H9 (cell line): ENCODE measurements around the gene HSDL2. TPM values are rescaled to one million over a fixed set of nuclear protein-coding genes. Genes with fewer than 3 reads are reported as not detected.

Source experiments
- DNase-seq: peaks from one replicate; pipeline ENCODE4 v3.0.0-alpha.2; 2017
- H2AFZ ChIP-seq: one replicate; pipeline ENCODE4 v1.6.1; 2013; ENCODE audit warnings: mild to moderate bottlenecking, low read length, control low read depth, moderate library complexity
- H2AK5ac ChIP-seq: 2 replicates; pipeline ENCODE4 v1.6.1; 2013; ENCODE audit warnings: low read length, control low read depth, mixed read lengths; ENCODE audit not compliant: insufficient read length
- H2BK120ac ChIP-seq: one replicate; pipeline ENCODE4 v1.6.1; 2013; ENCODE audit warnings: low read depth, mild to moderate bottlenecking, low read length, control low read depth, inconsistent platforms; ENCODE audit not compliant: poor library complexity, severe bottlenecking
- H2BK12ac ChIP-seq: 2 replicates; pipeline ENCODE4 v1.6.1; 2013; ENCODE audit warnings: low read length, control low read depth, mixed read lengths, low read depth; ENCODE audit not compliant: insufficient read length
- H2BK15ac ChIP-seq: 2 replicates; pipeline ENCODE4 v1.6.1; 2013; ENCODE audit warnings: low read depth, low read length, control low read depth
- H2BK20ac ChIP-seq: one replicate; pipeline ENCODE4 v1.6.1; 2013; ENCODE audit warnings: low read depth, mild to moderate bottlenecking, low read length, control low read depth, inconsistent platforms; ENCODE audit not compliant: poor library complexity, severe bottlenecking
- H2BK5ac ChIP-seq: 2 replicates; pipeline ENCODE4 v1.6.1; 2013; ENCODE audit warnings: low read length, control low read depth, mixed read lengths; ENCODE audit not compliant: insufficient read length
- H3K14ac ChIP-seq: 2 replicates; pipeline ENCODE4 v1.6.1; 2013; ENCODE audit warnings: low read length, control low read depth; ENCODE audit not compliant: insufficient read depth
- H3K18ac ChIP-seq: 2 replicates; pipeline ENCODE4 v1.6.1; 2013; ENCODE audit warnings: low read depth, mild to moderate bottlenecking, mixed read lengths, low read length, control low read depth; ENCODE audit not compliant: insufficient read length
- H3K23ac ChIP-seq: 2 replicates; pipeline ENCODE4 v1.6.1; 2013; ENCODE audit warnings: low read length, control low read depth, mixed read lengths, low read depth; ENCODE audit not compliant: insufficient read length
- H3K23me2 ChIP-seq: 2 replicates; pipeline ENCODE4 v1.6.1; 2013; ENCODE audit warnings: low read depth, mild to moderate bottlenecking, mixed read lengths, low read length, control low read depth; ENCODE audit not compliant: insufficient read length, poor library complexity, severe bottlenecking
- H3K27ac ChIP-seq: 2 replicates; pipeline ENCODE4 v1.5.1; 2013; ENCODE audit warnings: low read length, control low read depth, mixed read lengths, low read depth; ENCODE audit not compliant: insufficient read length
- H3K27me3 ChIP-seq: 2 replicates; pipeline ENCODE4 v1.6.1; 2013; ENCODE audit warnings: low read length, control low read depth, inconsistent platforms; ENCODE audit not compliant: insufficient read depth
- H3K4ac ChIP-seq: 2 replicates; pipeline ENCODE4 v1.6.1; 2013; ENCODE audit warnings: low read depth, mild to moderate bottlenecking, control low read depth, inconsistent platforms, low read length, moderate library complexity
- H3K4me1 ChIP-seq: 2 replicates; pipeline ENCODE4 v1.6.1; 2013; ENCODE audit warnings: low read length, control low read depth, inconsistent platforms; ENCODE audit not compliant: insufficient read depth
- H3K4me2 ChIP-seq: 2 replicates; pipeline ENCODE4 v1.6.1; 2013; ENCODE audit warnings: low read length, control low read depth, mixed read lengths; ENCODE audit not compliant: insufficient read length, insufficient read depth
- H3K56ac ChIP-seq: 2 replicates; pipeline ENCODE4 v1.6.1; 2013; ENCODE audit warnings: low read depth, mild to moderate bottlenecking, mixed read lengths, low read length, control low read depth; ENCODE audit not compliant: insufficient read length
- H3K79me1 ChIP-seq: 2 replicates; pipeline ENCODE4 v1.6.1; 2013; ENCODE audit warnings: low read depth, mild to moderate bottlenecking, moderate library complexity, low read length, control low read depth, inconsistent platforms; ENCODE audit not compliant: insufficient read depth, poor library complexity, severe bottlenecking
- H3K79me2 ChIP-seq: 2 replicates; pipeline ENCODE4 v1.6.1; 2013; ENCODE audit warnings: low read length, control low read depth, inconsistent platforms; ENCODE audit not compliant: insufficient read depth
- H3K9ac ChIP-seq: 2 replicates; pipeline ENCODE4 v1.6.1; 2013; ENCODE audit warnings: low read length, control low read depth, mixed read lengths; ENCODE audit not compliant: insufficient read length; ENCODE audit errors: extremely low read depth
- H3K9me3 ChIP-seq: one replicate; pipeline ENCODE4 v1.6.1; 2013; ENCODE audit warnings: low read depth, low read length, inconsistent platforms; ENCODE audit not compliant: control insufficient read depth
- H3T11ph ChIP-seq: one replicate; pipeline ENCODE4 v1.6.1; 2013; ENCODE audit warnings: mild to moderate bottlenecking, low read length, control low read depth, inconsistent platforms
- H4K20me1 ChIP-seq: one replicate; pipeline ENCODE4 v1.6.1; 2013; ENCODE audit not compliant: control insufficient read depth, insufficient read length, insufficient read depth
- H4K5ac ChIP-seq: 2 replicates; pipeline ENCODE4 v1.6.1; 2013; ENCODE audit warnings: low read depth, mild to moderate bottlenecking, mixed read lengths, low read length, control low read depth; ENCODE audit not compliant: insufficient read length
- H4K8ac ChIP-seq: replicated peaks from 2 replicates; pipeline ENCODE4 v1.6.1; 2013; ENCODE audit warnings: low read length, control low read depth, mixed read lengths, low read depth; ENCODE audit not compliant: insufficient read length
- H4K91ac ChIP-seq: 2 replicates; pipeline ENCODE4 v1.6.1; 2013; ENCODE audit warnings: low read depth, mild to moderate bottlenecking, moderate library complexity, mixed read lengths, low read length, control low read depth; ENCODE audit not compliant: insufficient read length
- H3K27ac Mint-ChIP-seq, 3 experiments: 2 replicates in 2 of 3; 3 replicates in 1 of 3; pipeline ENCODE4 v1.8.0; 2020 to 2021; ENCODE audit warnings: mixed read lengths in 3 of 3, mild to moderate bottlenecking in 1 of 3, moderate library complexity in 1 of 3
- H3K27me3 Mint-ChIP-seq: 2 replicates; pipeline ENCODE4 v1.8.0; 2021; ENCODE audit warnings: low read depth, mild to moderate bottlenecking, moderate library complexity, mixed read lengths
- H3K36me3 Mint-ChIP-seq, 3 experiments: 2 replicates in 2 of 3; 3 replicates in 1 of 3; pipeline ENCODE4 v1.8.0; 2020 to 2021; ENCODE audit warnings: low read depth in 3 of 3, mixed read lengths in 3 of 3; ENCODE audit not compliant: insufficient read depth in 1 of 3
- H3K4me1 Mint-ChIP-seq, 2 experiments: 2 replicates each; pipeline ENCODE4 v1.8.0; 2020; ENCODE audit warnings: mixed read lengths in 2 of 2
- H3K4me3 Mint-ChIP-seq, 2 experiments: 2 replicates in 1 of 2; 3 replicates in 1 of 2; pipeline ENCODE4 v1.8.0; 2020 to 2021; ENCODE audit warnings: mild to moderate bottlenecking in 2 of 2, mixed read lengths in 2 of 2, moderate library complexity in 1 of 2
- H3K9me3 Mint-ChIP-seq, 2 experiments: 2 replicates in 1 of 2; 3 replicates in 1 of 2; pipeline ENCODE4 v1.8.0; 2020; ENCODE audit warnings: mild to moderate bottlenecking in 2 of 2, mixed read lengths in 2 of 2, moderate library complexity in 1 of 2
- CTCF ChIP-seq: fragments of 200-600 bp; sonication (generic); conservative IDR thresholded peaks from 3 replicates; pipeline ENCODE4 v1.8.0; 2021; ENCODE audit warnings: antibody characterized with exemption, mild to moderate bottlenecking
- WGBS: extraction: QIAGEN DNeasy Blood & Tissue Kit; methylation state at CpG from one replicate; pipeline ENCODE4 v1.1.7; 2013; ENCODE audit warnings: missing lambda C conversion rate, low lambda C conversion rate, mixed read lengths; ENCODE audit not compliant: insufficient read length; ENCODE audit errors: extremely low coverage; 5-methylcytosine and 5-hydroxymethylcytosine counted together
- total RNA-seq: library from RNA; stranded (reverse); gene quantifications from 2 replicates; pipeline ENCODE4 v1.2.1, GENCODE V29; 2021

The HSDL2 gene
- total RNA-seq, 1 experiment from 2014 or later = 16.6 TPM

GRCh38 chr9:112421771-112422222 is 41.9 kb downstream of the HSDL2 start:
- no peak overlapping the region for H3K27ac ChIP-seq
- no peak overlapping the region for H3K14ac ChIP-seq

More at GRCh38 chr9:112421771-112422222, 41.9 kb downstream of the HSDL2 start:
- Histone ChIP-seq H3K4ac (no peak overlapping the region), H2BK20ac (no peak overlapping the region), H4K20me1 (no peaks in the 10 kb centered on the region), H3K23ac (no peak overlapping the region), H3K56ac (no peak overlapping the region), H4K5ac (no peak overlapping the region), H3K18ac (no peak overlapping the region), H4K91ac (no peak overlapping the region), H3K4me2 (no peak overlapping the region), H2AK5ac (no peak overlapping the region), H2BK12ac (no peak overlapping the region), H3K9ac (no peak overlapping the region), H3K4me1 (no peaks in the 10 kb centered on the region), H2BK120ac (no peak overlapping the region), H3K79me2 (no peaks in the 10 kb centered on the region), H2AFZ (no peak overlapping the region), H4K8ac (no peak overlapping the region), H3K27me3 (no peaks in the 10 kb centered on the region), H3K23me2 (no peaks in the 10 kb centered on the region), H3K79me1 (no peaks in the 10 kb centered on the region), H2BK5ac (no peak overlapping the region), H3T11ph (no peak overlapping the region), H3K9me3 (no peaks in the 10 kb centered on the region), H2BK15ac (no peak overlapping the region)
- no peaks in the 10 kb centered on the region for H3K27me3 Mint-ChIP-seq
- no peak for DNase-seq
- WGBS = no CpG with 5 or more reads among the region's 5 CpGs
- H3K36me3 Mint-ChIP-seq = peaks cover 0 to 6% (median 0%) of the 10 kb centered on the region in 3 experiments; a peak in 3 of 7 replicates
- no peak for TF ChIP-seq CTCF
- no peaks in the 10 kb centered on the region for H3K9me3 Mint-ChIP-seq
- no peak overlapping the region for H3K4me3 Mint-ChIP-seq
- no peaks in the 10 kb centered on the region for H3K4me1 Mint-ChIP-seq
- peak overlapping the region in 1 of 3 experiments; percentile 20; a peak in 4 of 7 replicates for H3K27ac Mint-ChIP-seq
